Neuron (in vitro differentiated cells): ENCODE measurements around the gene AGAP2.

Experiments used
- H2AFZ ChIP-seq: one replicate; pipeline ENCODE4 v1.6.1; 2013; ENCODE audit warnings: low read depth, mild to moderate bottlenecking, inconsistent platforms, low read length, moderate library complexity
- H3K27me3 ChIP-seq: one replicate; pipeline ENCODE4 v1.6.1; 2013; ENCODE audit warnings: low read length; ENCODE audit not compliant: insufficient read depth
- H3K36me3 ChIP-seq: one replicate; pipeline ENCODE4 v1.6.1; 2013; ENCODE audit warnings: low read length; ENCODE audit not compliant: insufficient read depth
- H3K4me1 ChIP-seq: one replicate; pipeline ENCODE4 v1.6.1; 2013; ENCODE audit warnings: low read length; ENCODE audit not compliant: insufficient read depth
- H3K4me3 ChIP-seq: 2 replicates; pipeline ENCODE4 v1.5.1; 2013; ENCODE audit warnings: mild to moderate bottlenecking, low read length, moderate library complexity
- H3K9me3 ChIP-seq: one replicate; pipeline ENCODE4 v1.6.1; 2013; ENCODE audit warnings: low read length

The AGAP2 gene

GRCh38 chr12:57765003-57765697, 26.6 kb upstream of the AGAP2 start:
- Histone ChIP-seq H2AFZ (no peak overlapping the region), H3K9me3 (no peaks in the 10 kb centered on the region), H3K4me3 (no peak overlapping the region), H3K4me1 (no peaks in the 10 kb centered on the region), H3K36me3 (peaks cover 25% of the 10 kb centered on the region), H3K27me3 (no peaks in the 10 kb centered on the region)

- H3K9me3 ChIP-seq: no peaks in the 10 kb centered on the region
- H3K36me3 ChIP-seq: peaks cover 24% of the 10 kb centered on the region
- H3K4me1 ChIP-seq: no peaks in the 10 kb centered on the region
- H3K27me3 ChIP-seq: no peaks in the 10 kb centered on the region
- no peak overlapping the region for H2AFZ ChIP-seq
- no peak overlapping the region for H3K4me3 ChIP-seq
These were observed 26.1 kb upstream of the AGAP2 start for GRCh38 chr12:57764662-57765002.

DNA sequence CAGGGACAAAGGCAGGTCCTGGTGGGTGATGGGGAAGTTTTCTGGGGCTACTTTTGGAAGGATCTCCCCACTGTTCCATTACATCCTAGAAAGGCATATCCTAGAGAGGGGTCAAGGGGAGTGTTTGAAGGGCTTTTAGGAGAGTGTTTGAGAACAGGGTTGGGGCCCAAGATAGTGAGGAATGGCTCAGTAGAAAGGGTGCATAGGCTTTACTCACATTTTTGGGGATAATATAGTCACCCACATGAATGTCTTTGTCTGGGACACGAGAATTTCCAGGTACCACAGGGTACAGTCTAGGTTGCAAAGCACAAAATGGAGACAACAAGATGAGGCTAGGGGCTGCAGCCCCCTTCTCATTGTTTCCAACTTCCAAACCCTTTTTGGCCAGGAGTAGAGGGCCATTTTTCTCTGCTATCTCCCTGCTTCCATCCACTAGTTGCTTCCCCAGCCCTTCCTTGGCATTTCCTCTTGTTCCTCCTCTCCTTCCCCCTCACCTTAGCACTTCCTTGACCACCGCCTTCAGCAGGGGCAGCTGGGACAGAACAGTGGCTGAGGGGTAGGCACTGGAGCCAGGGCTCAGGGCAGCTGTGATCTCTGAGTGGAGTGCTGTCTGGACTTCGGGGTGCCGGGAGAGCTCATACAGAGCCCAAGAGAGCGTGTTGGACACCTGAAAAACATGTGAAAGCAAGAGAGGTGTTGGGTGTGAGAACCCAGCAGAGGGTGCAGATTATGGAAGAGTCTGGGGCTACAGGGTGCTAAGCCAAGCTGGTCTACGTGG, 25.5 kb upstream of the AGAP2 start:
- no peaks in the 10 kb centered on the region for H3K4me1 ChIP-seq
- H3K27me3 ChIP-seq: no peaks in the 10 kb centered on the region
- no peaks in the 10 kb centered on the region for H3K9me3 ChIP-seq

GRCh38 chr12:57762463-57762862, 23.9 kb upstream of the AGAP2 start:
- Histone ChIP-seq H3K4me3 (no peak overlapping the region), H2AFZ (no peak overlapping the region), H3K27me3 (no peaks in the 10 kb centered on the region), H3K9me3 (no peaks in the 10 kb centered on the region), H3K4me1 (no peaks in the 10 kb centered on the region), H3K36me3 (peaks cover 28% of the 10 kb centered on the region)

More for the DNA sequence above, 25.5 kb upstream of the AGAP2 start:
- Histone ChIP-seq H3K4me3 (no peak overlapping the region), H2AFZ (no peak overlapping the region), H3K36me3 (peaks cover 21% of the 10 kb centered on the region)

- H3K27me3 ChIP-seq: no peaks in the 10 kb centered on the region
- H2AFZ ChIP-seq: no peak overlapping the region
- peaks cover 31% of the 10 kb centered on the region for H3K36me3 ChIP-seq
- peaks cover under 1% of the 10 kb centered on the region for H3K4me1 ChIP-seq
- no peaks in the 10 kb centered on the region for H3K9me3 ChIP-seq
- no peak overlapping the region for H3K4me3 ChIP-seq
These were observed 23.0 kb upstream of the AGAP2 start for GRCh38 chr12:57761391-57761998.

DNA sequence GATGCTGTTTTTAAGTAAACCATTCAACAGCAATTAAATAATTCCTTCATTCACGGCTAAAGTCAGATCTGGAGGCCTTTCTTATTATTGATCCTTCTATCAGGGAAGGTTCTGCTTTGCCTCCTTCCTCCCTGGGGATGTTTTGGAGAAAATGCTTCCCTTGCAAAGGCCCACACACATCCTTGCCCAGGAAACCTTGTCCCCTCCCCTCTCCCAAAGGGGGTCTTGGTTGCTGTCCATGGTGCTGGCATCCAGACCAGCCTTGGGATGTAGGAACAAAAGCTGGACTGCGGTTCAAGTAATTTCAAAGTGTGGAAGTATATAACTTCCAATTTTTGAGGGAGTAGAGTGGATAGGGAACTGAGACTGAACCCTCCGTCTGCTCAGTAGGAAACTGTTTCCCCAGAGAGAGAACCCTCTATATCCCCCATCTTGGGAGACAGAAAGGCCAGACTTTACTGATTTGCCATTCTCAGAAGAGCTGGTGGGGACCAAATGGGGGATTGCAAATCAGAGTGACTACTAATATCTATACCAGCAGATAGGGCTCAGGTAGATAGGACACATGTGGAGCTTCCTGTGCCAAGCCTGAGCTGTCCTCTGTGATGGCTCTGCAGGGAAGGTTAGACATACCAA, 21.9 kb upstream of the AGAP2 start:
- H2AFZ ChIP-seq: no peak overlapping the region
- peaks cover 7% of the 10 kb centered on the region for H3K4me1 ChIP-seq
- H3K4me3 ChIP-seq: no peak overlapping the region
- no peaks in the 10 kb centered on the region for H3K9me3 ChIP-seq
- H3K27me3 ChIP-seq: no peaks in the 10 kb centered on the region
- H3K36me3 ChIP-seq: peaks cover 31% of the 10 kb centered on the region

- peaks cover 31% of the 10 kb centered on the region for H3K36me3 ChIP-seq
- no peaks in the 10 kb centered on the region for H3K9me3 ChIP-seq
- H3K27me3 ChIP-seq: no peaks in the 10 kb centered on the region
- H3K4me1 ChIP-seq: peaks cover 10% of the 10 kb centered on the region
- no peak overlapping the region for H2AFZ ChIP-seq
- no peak overlapping the region for H3K4me3 ChIP-seq
These were observed 20.9 kb upstream of the AGAP2 start for GRCh38 chr12:57759360-57759980.

DNA sequence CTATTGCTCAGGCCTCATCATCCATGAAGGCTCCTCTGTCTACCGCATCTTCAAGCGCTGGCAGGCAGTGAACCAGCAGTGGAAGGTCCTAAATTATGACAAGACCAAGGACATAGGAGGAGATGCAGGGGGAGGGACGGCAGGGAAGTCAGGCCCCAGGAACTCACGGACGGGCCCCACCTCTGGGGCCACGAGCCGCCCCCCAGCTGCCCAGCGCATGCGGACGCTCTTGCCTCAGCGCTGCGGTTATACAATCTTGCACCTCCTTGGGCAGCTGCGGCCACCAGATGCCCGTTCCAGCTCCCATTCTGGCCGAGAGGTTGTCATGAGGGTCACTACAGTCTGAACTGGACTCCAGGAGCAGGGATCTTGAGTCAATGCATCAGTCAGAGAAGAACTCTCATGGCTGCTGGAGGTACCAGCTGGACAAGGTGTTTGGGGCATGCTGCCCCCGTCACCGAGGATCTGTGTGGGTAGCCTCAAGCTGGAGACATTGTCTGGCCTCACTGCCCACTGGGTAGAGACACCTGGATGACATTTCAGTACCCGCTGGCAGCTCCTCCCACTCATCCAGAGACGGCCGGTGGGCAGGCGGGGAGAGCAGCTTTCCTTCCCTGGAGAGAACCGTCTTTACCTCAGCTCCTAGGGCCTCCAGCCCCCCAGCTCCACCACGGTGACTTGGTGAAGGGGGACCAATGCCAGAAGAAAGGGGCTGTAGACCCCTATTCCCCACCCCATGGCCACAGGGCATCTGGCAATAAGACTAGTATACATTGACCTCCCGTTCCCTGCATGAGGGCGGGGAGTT, 20.2 kb upstream of the AGAP2 start:
- Histone ChIP-seq H3K27me3 (no peaks in the 10 kb centered on the region), H3K36me3 (peaks cover 31% of the 10 kb centered on the region)

GRCh38 chr12:57757771-57758170, 19.2 kb upstream of the AGAP2 start:
- peaks cover 31% of the 10 kb centered on the region for H3K36me3 ChIP-seq
- H3K4me3 ChIP-seq: no peak overlapping the region
- no peaks in the 10 kb centered on the region for H3K27me3 ChIP-seq
- peaks cover 27% of the 10 kb centered on the region for H3K4me1 ChIP-seq
- H3K9me3 ChIP-seq: no peaks in the 10 kb centered on the region
- no peak overlapping the region for H2AFZ ChIP-seq

More for the DNA sequence above, 20.2 kb upstream of the AGAP2 start:
- no peak overlapping the region for H2AFZ ChIP-seq
- H3K4me3 ChIP-seq: no peak overlapping the region
- H3K9me3 ChIP-seq: no peaks in the 10 kb centered on the region
- H3K4me1 ChIP-seq: peaks cover 17% of the 10 kb centered on the region

DNA sequence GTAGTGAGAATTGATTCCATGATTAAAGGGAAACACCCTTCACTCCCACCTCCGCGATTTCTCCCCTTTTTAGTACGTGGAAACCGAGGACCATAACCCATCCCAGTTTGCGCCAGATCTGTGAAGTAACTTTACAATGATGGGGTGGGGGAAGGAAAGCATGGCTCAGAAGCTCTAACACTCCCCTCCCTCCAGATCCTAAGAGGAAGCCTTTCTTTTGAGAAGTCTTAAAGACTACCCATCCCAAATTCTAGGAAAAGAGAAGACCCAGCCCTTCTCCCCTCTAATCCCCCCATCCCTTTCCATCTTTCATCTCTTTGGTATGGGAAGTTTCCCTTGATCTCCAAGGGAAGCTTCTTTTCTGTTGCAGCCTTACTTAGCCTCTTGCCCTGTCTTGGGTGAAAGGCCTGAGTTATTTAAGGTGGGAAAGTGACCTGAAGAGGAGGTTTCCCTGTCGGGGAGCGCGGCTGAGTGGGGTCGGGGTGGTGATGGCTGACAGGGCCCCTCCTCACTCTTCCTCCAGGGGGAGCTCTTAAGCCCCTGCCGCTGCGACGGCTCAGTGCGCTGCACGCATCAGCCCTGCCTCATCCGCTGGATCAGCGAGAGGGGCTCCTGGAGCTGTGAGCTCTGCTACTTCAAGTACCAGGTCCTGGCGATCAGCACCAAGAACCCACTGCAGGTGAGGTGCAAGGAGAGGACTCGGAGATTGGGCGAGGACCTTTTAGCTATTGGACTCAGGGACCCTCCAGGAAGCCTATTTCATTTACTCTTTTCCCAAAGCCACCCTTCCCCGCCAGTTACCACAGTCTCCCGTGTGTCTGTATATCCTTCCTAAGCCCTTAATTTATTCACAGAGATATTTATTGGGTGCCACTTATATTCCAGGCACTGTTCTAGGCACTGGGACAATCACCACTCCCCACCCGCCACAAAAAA, 18.1 kb upstream of the AGAP2 start:
- H3K27me3 ChIP-seq: no peaks in the 10 kb centered on the region

DNA sequence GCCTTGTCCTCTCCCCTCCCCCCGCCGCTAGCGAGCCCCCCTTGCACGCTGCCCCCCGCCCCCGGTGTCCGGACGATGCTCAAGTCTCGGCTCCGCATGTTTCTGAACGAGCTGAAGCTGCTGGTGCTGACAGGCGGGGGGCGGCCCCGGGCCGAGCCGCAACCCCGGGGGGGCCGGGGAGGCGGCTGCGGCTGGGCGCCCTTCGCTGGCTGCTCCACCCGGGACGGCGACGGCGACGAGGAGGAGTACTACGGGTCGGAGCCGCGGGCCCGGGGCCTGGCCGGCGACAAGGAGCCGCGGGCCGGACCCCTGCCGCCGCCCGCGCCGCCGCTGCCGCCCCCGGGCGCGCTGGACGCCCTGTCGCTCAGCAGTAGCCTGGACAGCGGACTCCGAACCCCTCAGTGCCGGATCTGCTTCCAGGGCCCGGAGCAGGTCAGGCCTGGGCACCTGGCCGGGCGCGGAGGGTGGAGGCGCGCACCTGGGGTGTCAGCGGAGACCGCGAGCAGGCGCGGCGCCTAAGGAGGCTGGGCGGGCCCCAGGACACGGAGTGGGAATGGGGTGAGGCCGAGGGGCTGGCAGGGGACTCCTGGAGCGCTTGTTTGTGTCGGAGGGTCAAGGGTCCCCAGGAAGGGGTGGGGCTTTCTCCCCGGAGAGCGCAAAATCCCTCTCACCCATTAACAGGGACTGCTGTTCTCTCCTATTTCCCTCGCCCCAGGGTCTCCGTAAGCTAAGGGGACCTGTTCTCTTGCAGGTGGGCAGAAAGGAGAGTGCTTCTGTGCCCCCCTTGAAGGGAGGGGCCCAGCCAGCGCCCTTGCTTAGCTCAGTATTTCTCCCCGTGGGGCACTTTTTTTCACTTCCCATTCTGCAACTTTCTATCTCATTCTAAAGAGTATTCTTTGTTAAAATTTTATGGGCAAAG, 17.2 kb upstream of the AGAP2 start:
- peaks cover 32% of the 10 kb centered on the region for H3K36me3 ChIP-seq
- peak overlapping the region; percentile 61 for H3K4me3 ChIP-seq
- H3K4me1 ChIP-seq: peaks cover 36% of the 10 kb centered on the region
- no peaks in the 10 kb centered on the region for H3K9me3 ChIP-seq
- H2AFZ ChIP-seq: no peak overlapping the region
- H3K27me3 ChIP-seq: no peaks in the 10 kb centered on the region

More for the DNA sequence above, 18.1 kb upstream of the AGAP2 start:
- Histone ChIP-seq H3K36me3 (peaks cover 29% of the 10 kb centered on the region), H2AFZ (no peak overlapping the region), H3K4me1 (peaks cover 30% of the 10 kb centered on the region), H3K9me3 (no peaks in the 10 kb centered on the region), H3K4me3 (peak overlapping the region; percentile 61)
